T-helper 2 cell treated with Interferon-gamma antibody and Interleukin-4, amounts not matched to agents 100 ng/mL and 5 ng/mL, for 36 hours (primary cell): ENCODE results near the gene CACTIN. TPM values are rescaled to one million over a fixed set of nuclear protein-coding genes. Genes with fewer than 3 reads are reported as not detected.
"Not testable (repeated sequence)": the region's sequence is repeated elsewhere in the genome, so short reads cannot be mapped to it uniquely, and the experiment has no call there.

Source experiments
- intact Hi-C: fragments of 100-400 bp; cut with micrococcal nuclease; formaldehyde crosslinking; loops from one replicate; pipeline ENCODE4 v1.15.1; 2023
- total RNA-seq: library from RNA; stranded (reverse); gene quantifications from 2 replicates; pipeline ENCODE4 v1.2.3, GENCODE V29; 2022

CACTIN gene
- total RNA-seq, 1 donor from 2014 or later = 34.8 TPM

DNA sequence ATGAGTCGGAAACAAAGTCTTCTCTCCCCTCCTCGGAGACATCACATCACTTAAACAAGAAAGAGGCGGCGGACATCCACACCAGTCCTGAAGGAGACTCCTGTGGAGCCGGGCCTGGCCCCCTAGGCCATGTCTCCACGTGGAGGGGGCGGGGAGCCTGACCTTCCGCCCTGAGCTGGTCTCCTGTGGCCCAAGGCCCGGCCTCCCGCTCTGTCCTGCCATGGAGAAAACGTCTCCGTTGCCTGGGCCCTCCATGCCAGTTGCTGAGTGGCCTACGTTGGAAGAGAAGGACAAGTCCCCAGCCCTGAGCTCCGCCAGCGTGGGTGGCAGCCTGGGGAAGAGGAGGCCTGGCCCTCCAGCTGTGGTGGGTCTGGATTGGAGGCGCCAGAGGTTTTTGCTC is 5.5 kb upstream of the CACTIN start:
- intact Hi-C loops = no loop called here

DNA sequence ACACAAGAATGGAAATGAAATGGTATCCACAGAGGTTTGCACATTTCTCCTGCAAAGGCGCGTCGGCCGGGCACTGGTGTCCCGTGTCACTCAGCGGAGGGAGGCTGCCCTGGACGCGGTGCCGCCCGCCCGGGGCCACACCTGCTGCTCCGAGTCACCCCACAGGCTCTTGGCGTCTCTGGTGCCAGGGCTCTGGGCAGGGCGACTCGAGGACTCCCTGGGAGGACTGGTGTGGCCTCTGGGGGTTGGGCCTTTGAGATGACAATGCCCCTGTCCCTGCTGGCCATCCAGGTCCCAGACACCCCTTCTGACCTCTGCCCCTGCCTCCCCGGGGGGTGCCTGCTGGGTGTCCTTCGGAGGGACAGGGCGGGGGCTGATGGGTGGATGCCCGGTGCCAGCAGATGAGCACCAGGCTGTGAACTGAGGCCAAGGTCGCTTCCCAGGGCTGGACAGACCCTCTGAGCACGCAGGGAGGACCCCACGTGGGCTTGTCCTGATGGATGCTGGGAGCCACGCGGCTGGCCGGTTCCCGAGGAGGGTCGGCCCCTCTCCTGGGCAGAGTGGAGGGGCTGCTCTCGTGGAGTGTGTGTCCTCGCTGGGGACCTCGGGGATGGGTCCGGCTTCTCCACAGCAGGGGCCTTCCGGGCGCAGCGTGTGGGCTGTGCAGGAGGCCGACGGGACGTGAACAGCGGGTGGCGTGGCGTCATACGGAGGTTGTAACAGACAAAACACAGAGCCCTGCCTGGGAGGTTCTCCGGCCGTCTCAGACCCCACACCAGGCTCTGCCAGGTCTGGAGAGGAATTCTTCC is 4.7 kb upstream of the CACTIN start:
- intact Hi-C loops = no loop called here

DNA sequence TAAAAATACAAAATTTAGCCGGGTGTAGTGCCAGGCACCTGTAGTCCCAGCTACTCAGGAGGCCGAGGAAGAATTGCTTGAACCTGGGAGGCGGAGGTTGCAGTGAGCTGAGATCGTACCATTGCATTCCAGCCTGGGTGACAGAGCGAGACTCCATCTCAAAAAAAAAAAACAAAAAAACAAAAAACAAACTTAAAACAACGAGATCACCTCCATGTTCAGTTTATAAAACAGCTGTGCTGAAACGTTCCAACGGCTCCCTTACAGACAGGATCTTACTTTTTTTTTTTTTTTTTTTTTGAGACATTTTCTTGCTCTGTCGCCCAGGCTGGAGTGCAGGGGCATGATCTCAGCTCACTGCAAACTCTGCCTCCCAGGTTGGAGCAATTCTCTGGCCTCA is 2.2 kb upstream of the CACTIN start:
- intact Hi-C loops = not testable (repeated sequence)

DNA sequence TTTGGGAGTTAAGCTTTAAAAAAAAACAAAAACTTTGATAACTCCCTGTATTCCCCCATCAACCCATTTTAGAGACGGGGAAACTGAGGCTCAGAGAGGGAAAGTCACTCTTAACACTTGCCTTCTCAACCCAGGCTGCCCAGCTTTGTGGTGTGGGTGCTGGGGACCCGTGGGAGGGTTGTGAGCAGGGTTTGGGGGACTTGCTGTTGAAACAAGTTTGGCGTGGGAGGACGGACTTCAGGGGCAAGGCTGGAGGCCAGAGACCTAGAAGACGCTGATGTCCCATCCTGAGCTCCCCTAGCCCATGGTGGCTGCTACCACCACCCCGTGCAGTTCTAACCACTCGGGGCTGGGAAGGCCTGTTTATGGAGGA is 747 bp upstream of the CACTIN start:
- intact Hi-C loops = loop anchor here (1.0 to 2.0 kb wide), 3 partner anchors 55 to 121 kb away; partner anchors contain the start of genes FZR1, HMG20B and MFSD12

DNA sequence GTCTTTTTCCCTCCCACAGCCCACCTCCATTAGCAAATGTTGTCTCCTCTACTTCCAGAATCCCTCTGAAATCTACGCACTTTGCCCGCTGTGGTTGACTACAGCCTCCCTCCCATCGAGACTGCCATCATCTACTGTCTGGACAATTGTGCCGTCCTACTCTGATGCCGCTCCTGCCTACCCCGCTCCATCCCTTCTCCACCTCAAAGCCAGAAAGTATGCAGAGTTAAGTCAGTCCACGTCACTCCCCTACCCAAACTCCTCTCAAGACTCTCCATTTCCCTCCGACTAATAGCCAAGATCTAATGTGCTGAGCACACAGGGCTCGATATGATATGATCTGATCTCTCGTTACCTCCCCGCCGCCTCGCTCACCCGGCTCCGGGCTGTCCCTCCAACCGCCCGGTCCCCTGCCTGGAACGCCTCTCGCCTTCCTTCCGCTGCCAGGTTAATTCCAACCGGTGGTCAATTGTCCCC is 556 bp downstream of the CACTIN start:
- intact Hi-C loops = loop anchor here (2.0 kb wide), 1 partner anchor 69 kb away; the partner anchor contains the start of gene MFSD12

DNA sequence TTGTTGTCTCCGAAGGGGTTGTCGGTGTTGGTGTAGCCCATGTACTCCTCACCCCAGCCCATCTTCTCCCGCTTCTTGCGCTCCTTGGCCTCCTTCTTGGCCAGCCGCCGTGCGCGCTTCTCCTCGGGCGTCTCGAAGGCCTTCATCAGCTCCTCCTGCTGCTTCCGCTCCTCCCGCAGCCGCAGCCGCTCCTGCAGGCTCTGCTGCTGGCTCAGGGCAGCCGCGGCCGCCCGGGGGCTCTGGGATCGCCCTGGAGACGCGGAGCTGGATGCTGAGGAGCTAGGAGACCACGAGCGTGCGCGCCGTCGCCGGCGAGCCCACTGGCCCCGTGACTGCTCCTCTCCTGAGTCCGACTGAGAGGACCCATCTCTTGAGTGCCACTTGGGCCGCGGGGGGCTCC is 2.9 kb downstream of the CACTIN start:
- intact Hi-C loops = no loop called here

DNA sequence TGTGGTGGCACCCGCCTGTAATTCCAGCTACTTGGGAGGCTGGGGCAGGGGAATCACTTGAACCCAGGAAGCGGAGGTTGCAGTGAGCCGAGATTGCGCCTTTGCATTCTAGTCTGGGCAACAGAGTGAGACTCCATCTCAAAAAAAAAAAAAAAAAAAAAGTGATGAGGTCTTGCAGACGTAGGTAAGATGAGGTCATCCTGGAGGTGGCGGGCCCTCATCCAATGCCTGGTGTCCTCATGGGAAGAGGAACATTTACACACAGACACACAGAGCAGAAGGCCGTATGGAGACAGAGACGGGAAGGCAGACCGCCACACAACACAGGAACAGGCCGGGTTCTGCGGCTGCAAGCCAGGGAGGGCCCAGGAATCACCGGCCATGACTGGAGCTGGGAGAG is 4.4 kb downstream of the CACTIN start:
- intact Hi-C loops = no loop called here

DNA sequence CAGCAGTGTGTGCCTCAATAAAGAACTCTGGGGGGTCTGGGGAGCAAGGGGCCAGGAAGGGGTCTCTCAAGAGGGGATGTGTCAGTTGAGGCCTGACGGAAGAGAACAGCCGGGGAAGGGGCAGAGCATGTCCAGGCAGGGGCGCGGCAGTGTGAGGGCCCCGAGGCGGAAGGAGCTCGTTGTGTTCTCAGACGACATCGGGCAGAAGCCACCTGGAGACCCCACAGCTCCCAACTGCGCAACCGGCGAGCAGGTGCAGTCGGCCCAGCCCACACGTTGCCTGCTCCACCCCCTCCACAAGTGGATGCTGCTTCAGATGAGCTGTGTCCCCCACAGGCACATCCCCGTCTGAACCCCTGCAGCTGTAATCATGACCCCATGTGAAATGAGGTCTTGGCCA is 4.9 kb downstream of the CACTIN start:
- intact Hi-C loops = no loop called here

DNA sequence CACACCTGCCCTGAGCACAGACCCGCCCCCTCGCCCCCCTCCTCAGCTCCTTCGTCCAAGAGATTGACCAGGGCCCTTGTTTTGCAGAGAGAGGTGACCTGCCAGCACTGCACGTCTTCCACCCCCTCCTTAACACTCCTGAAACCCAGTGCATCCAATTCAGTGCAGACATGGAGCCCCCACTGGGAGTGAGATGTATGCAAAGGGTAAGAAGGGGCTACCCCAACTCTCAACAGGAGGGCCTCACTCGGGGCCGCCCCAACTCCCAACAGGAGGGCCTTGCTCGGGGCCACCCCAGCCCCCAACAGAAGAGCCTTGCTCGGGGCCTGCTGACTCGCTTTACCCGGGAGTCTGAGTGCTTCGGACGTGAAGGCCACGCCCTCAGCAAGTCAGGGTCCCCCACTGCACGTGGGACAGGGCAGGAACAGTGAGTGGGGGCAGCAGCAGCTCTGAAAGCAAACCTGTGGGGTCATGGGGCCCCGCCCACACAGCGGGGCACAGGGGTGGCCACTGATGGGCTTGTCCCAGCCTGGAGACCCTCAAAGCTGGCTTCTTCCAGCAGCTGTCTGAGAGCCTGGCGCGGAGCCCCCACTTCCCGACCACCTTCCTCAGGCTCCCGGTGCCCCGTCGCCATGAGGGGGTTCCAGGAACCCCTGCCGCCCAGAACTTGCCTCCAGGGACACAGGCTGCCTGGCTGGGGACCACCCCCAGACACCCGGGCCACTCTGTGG is 5.6 kb downstream of the CACTIN start:
- intact Hi-C loops = no loop called here

DNA sequence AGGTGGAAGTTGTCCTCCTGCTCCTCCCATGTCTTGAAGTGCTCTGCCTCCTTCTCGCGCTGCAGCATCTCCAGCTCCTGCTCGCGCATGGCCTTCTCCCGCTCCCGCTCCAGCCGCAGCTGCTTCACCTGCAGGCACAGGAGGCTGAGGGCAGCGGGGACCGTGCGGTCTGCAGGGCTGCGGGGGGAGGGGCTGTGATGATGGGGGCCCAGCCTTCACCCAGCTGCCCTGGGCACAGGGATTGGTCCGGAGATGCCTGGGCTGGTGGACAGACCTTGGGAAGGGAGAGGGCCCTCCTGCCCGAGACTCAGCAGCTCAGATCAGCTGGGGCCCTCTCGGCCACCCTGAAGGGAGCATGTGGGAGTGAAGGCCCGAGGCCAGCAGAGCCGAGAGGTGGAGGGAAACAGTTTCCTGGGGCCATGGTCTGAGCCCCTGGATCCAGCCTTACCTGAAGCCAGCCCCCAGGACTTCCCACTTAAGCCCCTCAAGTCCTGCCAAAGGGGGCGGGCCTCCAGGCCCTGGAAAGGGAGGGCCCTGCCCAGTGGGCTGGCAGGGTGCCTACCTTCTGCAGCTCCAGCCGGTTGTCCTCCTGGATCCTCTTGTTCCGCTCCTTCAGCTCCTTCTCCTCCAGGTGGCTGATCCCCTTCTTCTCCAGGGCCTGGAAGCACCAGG is 6.3 kb downstream of the CACTIN start:
- intact Hi-C loops = no loop called here

DNA sequence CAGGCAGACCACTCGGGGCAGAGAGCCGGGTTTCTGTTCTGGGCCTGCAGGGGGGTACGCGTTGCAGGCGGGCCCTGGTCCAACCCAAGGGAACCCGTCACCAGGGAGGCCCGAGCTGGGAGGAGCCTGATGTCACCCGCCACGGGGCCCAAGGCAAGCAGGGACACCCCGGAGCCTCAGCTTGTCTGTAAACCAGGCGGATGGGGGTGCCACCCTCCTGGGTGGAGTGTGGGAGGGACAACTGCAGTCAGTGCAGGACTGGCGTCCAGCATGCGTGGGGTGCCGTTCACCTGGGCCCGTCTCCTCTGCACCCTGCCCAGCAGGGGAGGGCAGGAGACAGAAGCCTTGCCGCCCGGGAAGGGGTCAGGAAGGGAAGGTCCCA is 7.0 kb downstream of the CACTIN start:
- intact Hi-C loops = loop anchor here (5.0 kb wide), 1 partner anchor 292 kb away; no protein-coding TSS in a partner anchor

DNA sequence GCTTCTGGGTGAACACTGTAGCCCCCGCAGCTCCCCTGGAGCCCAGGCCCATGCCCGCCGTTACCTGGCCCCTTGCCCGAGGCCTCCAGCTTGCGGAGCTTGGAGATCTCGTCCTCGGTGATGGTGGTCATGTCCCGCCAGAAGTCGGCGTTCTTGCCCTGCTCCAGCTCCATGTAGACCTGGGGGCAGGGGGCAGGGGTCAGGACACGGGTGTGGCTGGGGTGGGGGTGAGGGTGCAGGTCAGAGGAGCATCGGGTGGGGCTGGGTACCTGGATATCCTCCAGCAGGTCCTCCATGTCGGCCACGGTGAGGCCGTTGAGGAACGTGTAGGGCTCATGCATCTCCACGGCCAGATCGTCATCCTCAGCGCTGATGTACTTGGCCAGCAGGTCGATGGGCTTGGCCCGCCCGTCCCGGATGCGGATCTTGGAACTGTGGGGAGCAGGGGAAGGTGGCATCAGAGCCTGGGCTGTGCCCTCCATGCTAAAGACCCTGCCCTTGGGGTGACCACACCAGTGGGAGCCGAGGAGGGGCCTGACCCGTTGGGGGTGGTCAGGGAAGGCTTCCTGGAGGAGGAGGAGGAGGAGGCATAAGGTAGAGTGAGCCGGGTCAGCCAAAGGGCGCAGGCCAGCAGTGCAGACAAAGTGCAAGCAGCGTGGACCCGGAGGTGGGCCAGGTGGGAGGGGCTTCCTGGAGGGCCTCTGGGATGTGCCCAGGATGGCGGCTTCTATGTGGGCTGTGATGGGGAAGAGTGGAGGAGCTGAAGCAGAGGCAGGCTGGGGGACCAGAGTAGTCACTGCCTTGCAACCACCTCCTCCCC is 7.6 kb downstream of the CACTIN start:
- intact Hi-C loops = loop anchor here (5.0 kb wide), 1 partner anchor 292 kb away; no protein-coding TSS in a partner anchor

DNA sequence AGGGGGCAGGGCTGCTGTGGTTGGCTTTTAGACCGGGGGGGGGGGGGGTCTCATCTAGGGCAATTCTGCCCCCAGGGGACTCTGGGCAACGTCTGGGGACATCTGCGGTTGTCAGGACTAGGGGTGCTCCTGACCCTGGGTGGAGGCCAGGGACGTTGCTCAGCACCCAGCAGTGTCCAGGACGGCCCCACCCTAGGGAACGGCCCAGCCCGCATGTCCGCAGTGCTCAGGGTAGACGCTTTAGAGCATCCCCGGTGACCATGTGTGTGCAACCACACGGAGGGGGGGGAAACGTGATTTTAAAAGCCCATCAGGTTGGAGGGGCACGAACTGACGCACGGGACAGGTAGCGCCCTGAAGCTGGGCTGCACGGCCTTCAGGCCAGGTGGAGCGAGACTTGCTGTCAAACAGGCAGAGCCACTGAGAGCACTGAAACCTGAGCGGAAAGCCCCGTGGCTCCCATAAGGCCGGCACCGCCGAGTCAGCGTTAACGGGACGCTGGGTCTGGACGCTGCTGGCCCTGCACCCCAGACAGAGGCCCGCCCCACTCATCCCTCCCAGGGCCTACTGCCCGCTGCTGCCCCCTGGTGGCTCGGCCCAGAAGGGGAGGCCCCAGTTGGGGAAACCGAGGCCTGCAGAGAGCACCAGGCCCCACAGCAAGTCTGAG is 8.3 kb downstream of the CACTIN start:
- intact Hi-C loops = loop anchor here (5.0 kb wide), 1 partner anchor 291 kb away; no protein-coding TSS in a partner anchor

DNA sequence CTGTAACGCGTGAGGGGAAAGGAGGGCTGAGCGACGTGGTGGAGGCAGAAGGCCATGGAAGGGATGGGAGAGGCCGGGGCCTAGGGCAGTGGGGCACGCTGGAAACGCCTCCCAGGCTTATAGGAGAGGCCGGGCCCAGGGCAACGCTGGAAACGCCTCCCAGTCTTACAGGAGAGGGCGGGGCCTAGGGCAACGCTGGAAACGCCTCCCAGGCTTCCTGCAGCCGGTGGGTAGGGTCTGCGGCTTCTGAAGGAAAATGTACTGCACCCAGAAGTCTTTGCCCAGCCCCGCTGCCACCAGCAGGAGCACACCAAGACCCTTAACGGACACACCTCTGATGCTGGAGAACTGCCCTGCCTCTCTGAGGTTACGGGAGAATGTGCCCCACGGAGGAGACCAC is 9.1 kb downstream of the CACTIN start:
- intact Hi-C loops = loop anchor here (5.0 kb wide), 1 partner anchor 290 kb away; no protein-coding TSS in a partner anchor

DNA sequence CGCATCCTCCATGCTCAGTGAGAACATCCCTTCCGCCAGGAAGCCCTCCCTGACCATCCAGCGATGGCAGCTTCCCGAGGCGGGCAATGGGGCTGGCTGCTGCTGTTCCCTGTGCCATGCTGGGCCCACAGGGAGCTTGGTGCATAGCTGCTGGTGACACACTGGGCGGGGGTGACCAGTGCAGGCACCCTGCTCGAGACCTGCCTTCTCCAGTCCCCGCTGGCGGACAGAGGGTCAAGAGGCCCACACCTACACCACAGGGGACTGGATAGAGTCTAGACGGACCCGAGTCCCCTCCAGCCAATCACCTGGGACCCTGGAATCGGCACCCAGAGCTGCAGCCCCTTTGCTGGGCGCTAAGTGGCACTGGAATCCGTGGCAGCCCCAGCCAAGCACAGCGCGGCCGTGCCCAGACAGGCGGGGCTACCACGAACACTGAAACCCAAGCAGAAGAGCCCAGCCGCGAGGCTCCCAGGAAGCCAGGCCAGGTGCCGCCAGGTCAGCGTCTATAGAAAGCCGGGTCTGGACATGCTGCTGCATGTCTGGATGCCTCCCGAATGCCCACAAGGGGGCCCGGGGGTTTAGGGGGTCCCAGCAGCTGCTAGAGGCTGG is 11.0 kb downstream of the CACTIN start:
- intact Hi-C loops = loop anchor here (5.0 kb wide), 1 partner anchor 288 kb away; no protein-coding TSS in a partner anchor

DNA sequence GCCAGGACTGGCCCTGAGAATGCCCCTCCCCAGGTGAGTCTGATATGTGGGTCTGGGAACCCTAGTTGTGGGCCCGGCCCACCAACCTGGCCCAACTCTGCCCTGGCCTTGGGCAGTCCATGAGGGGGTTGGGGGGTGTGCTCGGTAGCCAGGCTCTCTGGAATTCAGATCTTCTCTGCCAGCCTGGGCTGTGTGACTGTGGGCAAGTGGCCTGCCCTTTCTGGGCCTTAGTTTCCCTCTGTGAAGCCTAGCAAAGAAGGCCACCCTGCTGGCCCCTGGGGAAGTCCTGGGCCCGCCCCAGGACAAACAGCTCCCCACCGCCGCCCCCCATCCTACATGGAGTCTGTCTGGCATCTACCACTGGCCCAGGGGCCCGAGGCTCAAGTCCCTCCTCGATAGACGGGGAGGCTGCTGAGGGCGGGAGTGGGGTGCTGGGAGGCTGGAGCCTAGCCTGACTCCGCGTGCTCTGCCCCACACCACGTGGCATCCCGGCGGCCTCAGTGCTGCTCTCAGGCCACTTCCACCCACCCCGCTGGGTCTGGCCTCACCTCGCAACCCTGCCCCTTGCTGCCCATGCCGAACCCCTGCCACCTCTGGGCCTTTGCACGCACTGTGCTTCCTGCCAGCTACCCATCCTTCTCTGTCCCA is 11.6 kb downstream of the CACTIN start:
- intact Hi-C loops = loop anchor here (5.0 kb wide), 1 partner anchor 288 kb away; no protein-coding TSS in a partner anchor

DNA sequence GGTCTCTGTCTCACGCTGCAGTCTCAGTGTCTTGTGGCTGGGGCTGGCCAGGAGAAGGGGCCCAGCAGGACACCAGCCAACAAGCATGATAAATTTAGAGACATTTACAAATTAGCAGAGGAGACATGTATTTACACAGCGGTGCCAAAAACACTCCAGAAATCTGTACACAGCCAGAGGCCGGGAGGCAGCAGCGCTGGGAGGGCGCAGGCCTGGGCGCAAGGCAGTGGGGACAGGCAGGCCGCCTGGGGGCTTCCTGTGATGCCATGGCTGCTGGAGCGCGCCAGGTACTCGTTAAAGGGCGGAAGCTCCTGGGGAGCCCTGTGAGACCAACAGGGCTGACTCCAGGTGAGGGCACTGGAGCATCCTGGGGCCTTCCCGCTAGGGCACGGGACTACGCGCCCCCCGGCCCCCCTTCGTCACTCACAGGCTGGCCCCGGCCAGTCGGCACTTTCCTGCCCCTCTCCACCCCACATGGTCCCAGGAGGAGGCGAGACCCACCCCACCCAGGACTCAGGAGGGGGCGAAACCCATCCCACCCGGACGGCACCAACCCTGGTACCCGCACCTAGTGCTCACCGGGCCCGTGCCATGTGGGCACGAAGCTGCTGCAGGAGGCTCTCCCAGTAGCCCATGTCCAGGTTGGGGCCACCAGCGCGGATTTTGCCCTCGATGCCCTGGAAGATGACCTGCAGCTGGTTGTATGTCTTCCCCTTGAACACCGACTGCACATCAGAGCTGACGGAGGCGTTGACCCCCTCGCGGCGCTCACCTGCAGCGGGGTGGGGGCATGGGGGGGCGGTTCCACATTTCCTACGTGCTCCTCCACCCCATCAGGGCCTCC is 12.6 kb downstream of the CACTIN start:
- intact Hi-C loops = no loop called here
